ENCODE results near the gene SH3BP2.
A peak's percentile ranks its signal among the peaks of the same experiment; 100 is the strongest.

The SH3BP2 gene

GRCh38 chr4:2800691-2801596 lies 8.1 kb downstream of the SH3BP2 start:
- peak; percentile 43 for ATAC-seq
- TF ChIP-seq PPARA (CRISPR knock-in tag; IDR thresholded peaks at IDR 0.05; ENCODE audit: borderline replicate concordance) (no peak), ZFP3 (CRISPR knock-in tag; IDR thresholded peaks at IDR 0.05) (no peak), ZNF70 (CRISPR knock-in tag; IDR thresholded peaks at IDR 0.05) (no peak)
- TF ChIP-seq, protein P1, sequence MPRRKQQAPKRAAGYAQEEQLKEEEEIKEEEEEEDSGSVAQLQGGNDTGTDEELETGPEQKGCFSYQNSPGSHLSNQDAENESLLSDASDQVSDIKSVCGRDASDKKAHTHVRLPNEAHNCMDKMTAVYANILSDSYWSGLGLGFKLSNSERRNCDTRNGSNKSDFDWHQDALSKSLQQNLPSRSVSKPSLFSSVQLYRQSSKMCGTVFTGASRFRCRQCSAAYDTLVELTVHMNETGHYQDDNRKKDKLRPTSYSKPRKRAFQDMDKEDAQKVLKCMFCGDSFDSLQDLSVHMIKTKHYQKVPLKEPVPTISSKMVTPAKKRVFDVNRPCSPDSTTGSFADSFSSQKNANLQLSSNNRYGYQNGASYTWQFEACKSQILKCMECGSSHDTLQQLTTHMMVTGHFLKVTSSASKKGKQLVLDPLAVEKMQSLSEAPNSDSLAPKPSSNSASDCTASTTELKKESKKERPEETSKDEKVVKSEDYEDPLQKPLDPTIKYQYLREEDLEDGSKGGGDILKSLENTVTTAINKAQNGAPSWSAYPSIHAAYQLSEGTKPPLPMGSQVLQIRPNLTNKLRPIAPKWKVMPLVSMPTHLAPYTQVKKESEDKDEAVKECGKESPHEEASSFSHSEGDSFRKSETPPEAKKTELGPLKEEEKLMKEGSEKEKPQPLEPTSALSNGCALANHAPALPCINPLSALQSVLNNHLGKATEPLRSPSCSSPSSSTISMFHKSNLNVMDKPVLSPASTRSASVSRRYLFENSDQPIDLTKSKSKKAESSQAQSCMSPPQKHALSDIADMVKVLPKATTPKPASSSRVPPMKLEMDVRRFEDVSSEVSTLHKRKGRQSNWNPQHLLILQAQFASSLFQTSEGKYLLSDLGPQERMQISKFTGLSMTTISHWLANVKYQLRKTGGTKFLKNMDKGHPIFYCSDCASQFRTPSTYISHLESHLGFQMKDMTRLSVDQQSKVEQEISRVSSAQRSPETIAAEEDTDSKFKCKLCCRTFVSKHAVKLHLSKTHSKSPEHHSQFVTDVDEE (CRISPR knock-in tag; IDR thresholded peaks at IDR 0.05): no peak

- TF ChIP-seq TCF4 (CRISPR knock-in tag; IDR thresholded peaks at IDR 0.05; ENCODE audit: borderline replicate concordance) (no peak), SNAI2 (CRISPR knock-in tag; IDR thresholded peaks at IDR 0.05) (no peak), GLIS3 (CRISPR knock-in tag; IDR thresholded peaks at IDR 0.05) (no peak), RARB (CRISPR knock-in tag; IDR thresholded peaks at IDR 0.05) (no peak), ZC3H10 (CRISPR knock-in tag; IDR thresholded peaks at IDR 0.05) (no peak), BACH2 (CRISPR knock-in tag; IDR thresholded peaks at IDR 0.05; ENCODE audit: borderline replicate concordance) (no peak), ZNF70 (CRISPR knock-in tag; IDR thresholded peaks at IDR 0.05) (no peak), ARNTL (CRISPR knock-in tag; IDR thresholded peaks at IDR 0.05; ENCODE audit: borderline replicate concordance, low read depth) (no peak), ZFP3 (CRISPR knock-in tag; IDR thresholded peaks at IDR 0.05) (no peak), ZNF8 (CRISPR knock-in tag; IDR thresholded peaks at IDR 0.05) (no peak), CSDC2 (CRISPR knock-in tag; IDR thresholded peaks at IDR 0.05) (no peak), ZFP30 (CRISPR knock-in tag; IDR thresholded peaks at IDR 0.05) (no peak), ISL1 (CRISPR knock-in tag; IDR thresholded peaks at IDR 0.05) (no peak), ESRRG (CRISPR knock-in tag; IDR thresholded peaks at IDR 0.05) (no peak)
- TF ChIP-seq, protein P2, sequence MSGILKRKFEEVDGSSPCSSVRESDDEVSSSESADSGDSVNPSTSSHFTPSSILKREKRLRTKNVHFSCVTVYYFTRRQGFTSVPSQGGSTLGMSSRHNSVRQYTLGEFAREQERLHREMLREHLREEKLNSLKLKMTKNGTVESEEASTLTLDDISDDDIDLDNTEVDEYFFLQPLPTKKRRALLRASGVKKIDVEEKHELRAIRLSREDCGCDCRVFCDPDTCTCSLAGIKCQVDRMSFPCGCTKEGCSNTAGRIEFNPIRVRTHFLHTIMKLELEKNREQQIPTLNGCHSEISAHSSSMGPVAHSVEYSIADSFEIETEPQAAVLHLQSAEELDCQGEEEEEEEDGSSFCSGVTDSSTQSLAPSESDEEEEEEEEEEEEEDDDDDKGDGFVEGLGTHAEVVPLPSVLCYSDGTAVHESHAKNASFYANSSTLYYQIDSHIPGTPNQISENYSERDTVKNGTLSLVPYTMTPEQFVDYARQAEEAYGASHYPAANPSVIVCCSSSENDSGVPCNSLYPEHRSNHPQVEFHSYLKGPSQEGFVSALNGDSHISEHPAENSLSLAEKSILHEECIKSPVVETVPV (CRISPR knock-in tag; IDR thresholded peaks at IDR 0.05): no peak
- TF ChIP-seq, protein P3, sequence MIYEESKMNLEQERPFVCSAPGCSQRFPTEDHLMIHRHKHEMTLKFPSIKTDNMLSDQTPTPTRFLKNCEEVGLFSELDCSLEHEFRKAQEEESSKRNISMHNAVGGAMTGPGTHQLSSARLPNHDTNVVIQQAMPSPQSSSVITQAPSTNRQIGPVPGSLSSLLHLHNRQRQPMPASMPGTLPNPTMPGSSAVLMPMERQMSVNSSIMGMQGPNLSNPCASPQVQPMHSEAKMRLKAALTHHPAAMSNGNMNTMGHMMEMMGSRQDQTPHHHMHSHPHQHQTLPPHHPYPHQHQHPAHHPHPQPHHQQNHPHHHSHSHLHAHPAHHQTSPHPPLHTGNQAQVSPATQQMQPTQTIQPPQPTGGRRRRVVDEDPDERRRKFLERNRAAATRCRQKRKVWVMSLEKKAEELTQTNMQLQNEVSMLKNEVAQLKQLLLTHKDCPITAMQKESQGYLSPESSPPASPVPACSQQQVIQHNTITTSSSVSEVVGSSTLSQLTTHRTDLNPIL (CRISPR knock-in tag; IDR thresholded peaks at IDR 0.05; ENCODE audit: low read depth): no peak
- TF ChIP-seq, protein P1 (CRISPR knock-in tag; IDR thresholded peaks at IDR 0.05): no peak
- no peak for ATAC-seq
Measured at GRCh38 chr4:2802618-2803531, 10.0 kb downstream of the SH3BP2 start.

Data from SK-N-SH treated with all-trans-retinoic acid at 6 μM for 48 hours (cell line).